ENCODE results near the gene SBNO1.

SBNO1 gene

DNA sequence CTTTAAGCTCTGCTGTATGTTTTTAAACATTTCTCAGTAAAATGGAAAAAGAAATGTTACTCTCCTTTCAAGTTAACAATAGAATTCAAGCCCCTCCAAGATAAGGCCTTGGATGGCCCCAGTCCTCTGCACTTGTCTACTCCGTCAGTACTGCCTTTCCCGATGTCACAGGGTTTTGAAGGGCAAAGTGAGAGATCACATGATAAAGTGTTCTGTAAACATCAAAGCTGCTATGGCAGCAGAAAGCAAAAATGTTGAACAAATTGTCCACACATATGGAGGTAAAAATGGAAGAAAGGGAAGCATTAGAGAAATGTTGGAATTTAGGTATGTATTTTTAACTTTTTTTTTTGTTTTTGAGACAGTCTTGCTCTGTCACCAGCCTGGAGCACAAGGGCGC lies 59.5 kb downstream of the SBNO1 start:
- H3K79me2 ChIP-seq (ENCODE audit: insufficient read depth, low read length), result no peaks in the 10 kb centered on the region
- no peaks in the 10 kb centered on the region for H3K9me3 ChIP-seq (ENCODE audit: insufficient read depth, low read length)
- no peaks in the 10 kb centered on the region for H3F3A ChIP-seq (ENCODE audit: insufficient read depth)
- no peak overlapping the region for H3K4me3 ChIP-seq (ENCODE audit: insufficient read depth, low read length, poor library complexity, severe bottlenecking)
- H3K9me2 ChIP-seq (replicated peaks; ENCODE audit: insufficient read depth, low read length), result no peaks in the 10 kb centered on the region
- no peaks in the 10 kb centered on the region for H4K20me1 ChIP-seq (ENCODE audit: low read depth, low read length)
- no peak overlapping the region for H2AFZ ChIP-seq (ENCODE audit: low read depth, low read length, severe bottlenecking)
- no peak for TF ChIP-seq EZH2phosphoT487 (conservative IDR thresholded peaks at IDR 0.05; ENCODE audit: low read length)
- TF ChIP-seq CTCF (IDR thresholded peaks at IDR 0.05; ENCODE audit: insufficient read depth, low read length, poor library complexity, severe bottlenecking), result no peak
- no peaks in the 10 kb centered on the region for H3K27me3 ChIP-seq (ENCODE audit: low read length)
- no peak overlapping the region for H3K27ac ChIP-seq (ENCODE audit: low read depth, low read length)
- H3K36me3 ChIP-seq (ENCODE audit: low read length), result peaks cover 35% of the 10 kb centered on the region; the same call in 1 of the 2 replicates
- H3K9ac ChIP-seq (ENCODE audit: low read length), result no peak overlapping the region
- no peak overlapping the region for H3K4me2 ChIP-seq (ENCODE audit: low read depth, low read length, poor library complexity, severe bottlenecking)

GRCh38 chr12:123293178-123293760 lies 71.4 kb downstream of the SBNO1 start:
- no peak overlapping the region for H3K27ac ChIP-seq (ENCODE audit: low read depth, low read length)

GRCh38 chr12:123289911-123290310 lies 74.7 kb downstream of the SBNO1 start:
- TF ChIP-seq CTCF (IDR thresholded peaks at IDR 0.05; ENCODE audit: insufficient read depth, low read length, poor library complexity, severe bottlenecking) (no peak), EZH2phosphoT487 (conservative IDR thresholded peaks at IDR 0.05; ENCODE audit: low read length) (no peak)
- no peak overlapping the region for H3K9ac ChIP-seq (ENCODE audit: low read length)
- no peaks in the 10 kb centered on the region for H3K27me3 ChIP-seq (ENCODE audit: low read length)
- H3K4me3 ChIP-seq (ENCODE audit: insufficient read depth, low read length, poor library complexity, severe bottlenecking), result no peak overlapping the region
- no peaks in the 10 kb centered on the region for H4K20me1 ChIP-seq (ENCODE audit: low read depth, low read length)
- H3K4me2 ChIP-seq (ENCODE audit: low read depth, low read length, poor library complexity, severe bottlenecking), result no peak overlapping the region
- H3K9me3 ChIP-seq (ENCODE audit: insufficient read depth, low read length), result no peaks in the 10 kb centered on the region
- no peak overlapping the region for H2AFZ ChIP-seq (ENCODE audit: low read depth, low read length, severe bottlenecking)
- H3K36me3 ChIP-seq (ENCODE audit: low read length), result peaks cover 5% of the 10 kb centered on the region; the same call in 1 of the 2 replicates
- H3K79me2 ChIP-seq (ENCODE audit: insufficient read depth, low read length), result no peaks in the 10 kb centered on the region
- H3F3A ChIP-seq (ENCODE audit: insufficient read depth), result no peaks in the 10 kb centered on the region; the same call in 1 of the 2 replicates
- H3K27ac ChIP-seq (ENCODE audit: low read depth, low read length), result no peak overlapping the region
- H3K9me2 ChIP-seq (replicated peaks; ENCODE audit: insufficient read depth, low read length), result no peaks in the 10 kb centered on the region

More at GRCh38 chr12:123293178-123293760, 71.4 kb downstream of the SBNO1 start:
- Histone ChIP-seq H3K9ac (ENCODE audit: low read length) (no peak overlapping the region), H3K36me3 (ENCODE audit: low read length) (peaks cover 22% of the 10 kb centered on the region; the same call in 1 of the 2 replicates), H3K9me2 (replicated peaks; ENCODE audit: insufficient read depth, low read length) (no peaks in the 10 kb centered on the region), H3K4me2 (ENCODE audit: low read depth, low read length, poor library complexity, severe bottlenecking) (no peak overlapping the region), H3K4me3 (ENCODE audit: insufficient read depth, low read length, poor library complexity, severe bottlenecking) (no peak overlapping the region), H4K20me1 (ENCODE audit: low read depth, low read length) (no peaks in the 10 kb centered on the region), H2AFZ (ENCODE audit: low read depth, low read length, severe bottlenecking) (no peak overlapping the region), H3K79me2 (ENCODE audit: insufficient read depth, low read length) (no peaks in the 10 kb centered on the region), H3K9me3 (ENCODE audit: insufficient read depth, low read length) (no peaks in the 10 kb centered on the region), H3K27me3 (ENCODE audit: low read length) (no peaks in the 10 kb centered on the region), H3F3A (ENCODE audit: insufficient read depth) (no peaks in the 10 kb centered on the region; the same call in 1 of the 2 replicates)
- TF ChIP-seq CTCF (IDR thresholded peaks at IDR 0.05; ENCODE audit: insufficient read depth, low read length, poor library complexity, severe bottlenecking) (no peak), EZH2phosphoT487 (conservative IDR thresholded peaks at IDR 0.05; ENCODE audit: low read length) (no peak)
